KMS-11 (cell line): ENCODE results near the gene CEP63.

Source experiments
- H2AFZ ChIP-seq: fragments of 200-600 bp; sonication (generic); 2 replicates; pipeline ENCODE4 v1.6.1; 2016; ENCODE audit warnings: antibody characterized with exemption, mixed run types, low read depth
- H3K27ac ChIP-seq: fragments of 200-600 bp; sonication (generic); 2 replicates; pipeline ENCODE4 v1.6.1; 2016; ENCODE audit warnings: mild to moderate bottlenecking, mixed run types
- H3K27me3 ChIP-seq: fragments of 200-600 bp; sonication (generic); 2 replicates; pipeline ENCODE4 v1.6.1; 2017; ENCODE audit warnings: mild to moderate bottlenecking, low read depth, mixed run types, moderate library complexity; ENCODE audit not compliant: insufficient read depth
- H3K36me3 ChIP-seq: fragments of 200-600 bp; sonication (generic); 2 replicates; pipeline ENCODE4 v1.6.1; 2017; ENCODE audit warnings: mild to moderate bottlenecking, mixed run types; ENCODE audit not compliant: insufficient read depth
- H3K4me1 ChIP-seq: fragments of 200-600 bp; sonication (generic); 2 replicates; pipeline ENCODE4 v1.6.1; 2016; ENCODE audit warnings: mild to moderate bottlenecking, low read depth, mixed run types; ENCODE audit not compliant: poor library complexity, severe bottlenecking
- H3K4me2 ChIP-seq: fragments of 200-600 bp; sonication (generic); 2 replicates; pipeline ENCODE4 v1.7.0; 2016; ENCODE audit warnings: mild to moderate bottlenecking, mixed run types
- H3K4me3 ChIP-seq: fragments of 200-600 bp; sonication (generic); IDR thresholded peaks from 2 replicates; pipeline ENCODE4 v1.6.1; 2017; ENCODE audit warnings: low read depth, low read length, mixed read lengths; ENCODE audit not compliant: insufficient read depth
- H3K79me2 ChIP-seq: fragments of 200-600 bp; sonication (generic); 2 replicates; pipeline ENCODE4 v1.6.1; 2016; ENCODE audit warnings: low read depth, mixed run types; ENCODE audit not compliant: insufficient read depth
- H3K9ac ChIP-seq: fragments of 200-600 bp; sonication (generic); 2 replicates; pipeline ENCODE4 v1.6.1; 2016; ENCODE audit warnings: mild to moderate bottlenecking, mixed run types
- H4K20me1 ChIP-seq: fragments of 200-600 bp; sonication (generic); 2 replicates; pipeline ENCODE4 v1.6.1; 2016; ENCODE audit warnings: mild to moderate bottlenecking, mixed run types; ENCODE audit not compliant: insufficient read depth
- CTCF ChIP-seq: fragments of 200-600 bp; sonication (generic); conservative IDR thresholded peaks from 2 replicates; pipeline ENCODE4 v1.6.1; 2017; ENCODE audit warnings: low read depth, mild to moderate bottlenecking, antibody characterized with exemption, low read length, moderate library complexity, mixed read lengths

The CEP63 gene

GRCh38 chr3:134495980-134496379 is 10.1 kb downstream of the CEP63 start:
- Histone ChIP-seq H3K4me1 (peaks cover 18% of the 10 kb centered on the region), H3K9ac (no peak overlapping the region), H3K36me3 (no peaks in the 10 kb centered on the region), H2AFZ (no peak overlapping the region), H4K20me1 (no peaks in the 10 kb centered on the region), H3K4me3 (no peak overlapping the region), H3K79me2 (0 out of 2 replicates have a peak, but pooled peaks cover 15% of the 10 kb centered on the region), H3K4me2 (no peak overlapping the region; the same call in 1 of the 2 replicates), H3K27me3 (no peaks in the 10 kb centered on the region), H3K27ac (no peak overlapping the region)
- TF ChIP-seq CTCF, result no peak

- Histone ChIP-seq H2AFZ (no peak overlapping the region), H3K4me3 (no peak overlapping the region), H3K4me2 (peak overlapping the region; percentile 19; the same call in 1 of the 2 replicates), H3K9ac (no peak overlapping the region), H3K27ac (no peak overlapping the region), H3K27me3 (no peaks in the 10 kb centered on the region), H4K20me1 (no peaks in the 10 kb centered on the region), H3K79me2 (peaks cover 13% of the 10 kb centered on the region; the same call in 1 of the 2 replicates), H3K4me1 (peaks cover 18% of the 10 kb centered on the region), H3K36me3 (no peaks in the 10 kb centered on the region)
- no peak for TF ChIP-seq CTCF
Observed at GRCh38 chr3:134496471-134497071, 10.7 kb downstream of the CEP63 start.

DNA sequence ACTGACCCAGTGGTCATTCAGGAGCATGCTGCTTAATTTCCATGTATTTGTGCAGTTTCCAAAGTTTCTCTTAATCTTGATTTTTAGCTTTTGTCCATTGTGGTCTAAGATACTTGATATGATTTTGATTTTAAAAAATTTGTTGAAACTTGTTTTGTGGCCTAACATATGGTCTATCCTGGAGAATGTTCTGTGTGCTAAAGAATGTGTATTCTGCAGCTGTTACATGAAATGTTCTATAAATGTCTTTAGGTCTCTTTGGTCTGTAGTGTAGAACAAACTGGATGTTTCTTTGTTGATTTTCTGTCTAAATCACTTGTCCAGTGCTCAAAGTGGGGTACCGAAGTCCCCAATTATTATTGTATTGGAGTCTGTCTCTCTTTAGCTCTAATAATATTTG is 17.4 kb downstream of the CEP63 start:
- Histone ChIP-seq H3K27me3 (no peaks in the 10 kb centered on the region), H4K20me1 (no peaks in the 10 kb centered on the region), H3K9ac (no peak overlapping the region), H3K4me2 (no peak overlapping the region), H3K4me3 (no peak overlapping the region), H3K4me1 (no peaks in the 10 kb centered on the region), H3K79me2 (peaks cover 7% of the 10 kb centered on the region; the same call in 1 of the 2 replicates), H3K27ac (no peak overlapping the region), H2AFZ (no peak overlapping the region), H3K36me3 (no peaks in the 10 kb centered on the region)
- no peak for TF ChIP-seq CTCF

GRCh38 chr3:134504132-134504531 is 18.3 kb downstream of the CEP63 start:
- peaks cover 7% of the 10 kb centered on the region; the same call in 1 of the 2 replicates for H3K79me2 ChIP-seq
- TF ChIP-seq CTCF, result no peak
- H3K27me3 ChIP-seq, result no peaks in the 10 kb centered on the region

More at GRCh38 chr3:134504132-134504531, 18.3 kb downstream of the CEP63 start:
- Histone ChIP-seq H3K4me2 (no peak overlapping the region), H2AFZ (no peak overlapping the region), H3K4me1 (no peaks in the 10 kb centered on the region), H3K36me3 (no peaks in the 10 kb centered on the region), H3K9ac (no peak overlapping the region), H3K4me3 (no peak overlapping the region), H4K20me1 (no peaks in the 10 kb centered on the region), H3K27ac (no peak overlapping the region)
